Progenitor cell of endocrine pancreas (in vitro differentiated cells): Measurements from ENCODE around the gene HMOX2. TPM values are rescaled to one million over a fixed set of nuclear protein-coding genes. Genes with fewer than 3 reads are reported as not detected.

Experiments used
- DNase-seq: peaks from one replicate; pipeline ENCODE4 v3.0.0; 2021; ENCODE audit warnings: low spot score; ENCODE audit not compliant: unreplicated experiment
- H3K27ac Mint-ChIP-seq: 2 replicates; pipeline ENCODE4 v1.8.0; 2021; ENCODE audit warnings: mild to moderate bottlenecking, moderate library complexity, mixed read lengths
- H3K27me3 Mint-ChIP-seq: 2 replicates; pipeline ENCODE4 v1.8.0; 2021; ENCODE audit warnings: mixed read lengths
- H3K36me3 Mint-ChIP-seq: 2 replicates; pipeline ENCODE4 v1.8.0; 2022; ENCODE audit warnings: mixed read lengths; ENCODE audit not compliant: insufficient read depth
- H3K4me1 Mint-ChIP-seq: 2 replicates; pipeline ENCODE4 v1.8.0; 2021; ENCODE audit warnings: low read depth, mixed read lengths
- H3K4me3 Mint-ChIP-seq: 2 replicates; pipeline ENCODE4 v1.8.0; 2021; ENCODE audit warnings: low read depth, mild to moderate bottlenecking, moderate library complexity, mixed read lengths
- H3K9me3 Mint-ChIP-seq: 2 replicates; pipeline ENCODE4 v1.8.0; 2021; ENCODE audit warnings: low read depth, mixed read lengths
- CTCF ChIP-seq: fragments of 200-600 bp; sonication (generic); IDR thresholded peaks from one replicate; pipeline ENCODE4 v1.5.0; 2021; ENCODE audit warnings: antibody characterized with exemption, mild to moderate bottlenecking; ENCODE audit not compliant: unreplicated experiment
- total RNA-seq: library from RNA; stranded (reverse); gene quantifications from 2 replicates; pipeline ENCODE4 v1.2.1, GENCODE V29; 2021

The HMOX2 gene
- total RNA-seq, 1 donor from 2014 or later, result 30.1 TPM

- peaks cover 10% of the 10 kb centered on the region for H3K4me1 Mint-ChIP-seq
- peaks cover 8% of the 10 kb centered on the region for H3K36me3 Mint-ChIP-seq
- peaks cover 2% of the 10 kb centered on the region for H3K9me3 Mint-ChIP-seq
- peak; percentile 75 for DNase-seq
- peak within 1 kb of the TSS; percentile 96 for H3K27ac Mint-ChIP-seq
- peak within 1 kb of the TSS; percentile 68 for H3K4me3 Mint-ChIP-seq
- H3K27me3 Mint-ChIP-seq, result no peaks in the 10 kb centered on the region
- TF ChIP-seq CTCF, result no peak
Observed at GRCh38 chr16:4474192-4474961, 1.8 kb upstream of the HMOX2 start, which contains the start of gene NMRAL1. NMRAL1 (minus strand) TSS chr16:4474625; CDS start chr16:4474132, 493 bp downstream.

- Mint-ChIP-seq H3K9me3 (peaks cover 2% of the 10 kb centered on the region), H3K27me3 (no peaks in the 10 kb centered on the region), H3K36me3 (peaks cover 8% of the 10 kb centered on the region), H3K4me3 (peak overlapping the region; percentile 77), H3K27ac (no peak overlapping the region), H3K4me1 (peaks cover 10% of the 10 kb centered on the region)
- no peak for DNase-seq
- peak; percentile 32 for TF ChIP-seq CTCF
Observed at GRCh38 chr16:4477966-4478365, 1.8 kb downstream of the HMOX2 start.

GRCh38 chr16:4481526-4481925, 5.3 kb downstream of the HMOX2 start:
- H3K27ac Mint-ChIP-seq, result no peak overlapping the region

GRCh38 chr16:4481963-4482362, 5.8 kb downstream of the HMOX2 start:
- H3K4me3 Mint-ChIP-seq, result no peak overlapping the region
- H3K9me3 Mint-ChIP-seq, result no peaks in the 10 kb centered on the region
- no peaks in the 10 kb centered on the region for H3K27me3 Mint-ChIP-seq
- TF ChIP-seq CTCF, result no peak
- H3K27ac Mint-ChIP-seq, result no peak overlapping the region
- no peak for DNase-seq
- peaks cover 6% of the 10 kb centered on the region for H3K36me3 Mint-ChIP-seq
- peaks cover 9% of the 10 kb centered on the region for H3K4me1 Mint-ChIP-seq

More at GRCh38 chr16:4481526-4481925, 5.3 kb downstream of the HMOX2 start:
- no peaks in the 10 kb centered on the region for H3K27me3 Mint-ChIP-seq
- H3K9me3 Mint-ChIP-seq, result no peaks in the 10 kb centered on the region
- DNase-seq, result no peak
- H3K4me1 Mint-ChIP-seq, result peaks cover 9% of the 10 kb centered on the region
- H3K4me3 Mint-ChIP-seq, result no peak overlapping the region
- no peak for TF ChIP-seq CTCF
- peaks cover 6% of the 10 kb centered on the region for H3K36me3 Mint-ChIP-seq

GRCh38 chr16:4486126-4486893, 10.1 kb downstream of the HMOX2 start:
- Mint-ChIP-seq H3K36me3 (peaks cover 5% of the 10 kb centered on the region), H3K27me3 (no peaks in the 10 kb centered on the region), H3K9me3 (no peaks in the 10 kb centered on the region), H3K4me3 (no peak overlapping the region), H3K27ac (peak overlapping the region; percentile 69), H3K4me1 (peaks cover 16% of the 10 kb centered on the region)
- TF ChIP-seq CTCF, result no peak
- no peak for DNase-seq
